Stimulated activated CD4-positive, alpha-beta T cell treated with anti-CD3 and anti-CD28 coated beads, Interleukin-1b, Interleukin-23, amount 100 ng/mL, for 48 hours (primary cell): ENCODE data around the gene PRDM10.
"Not testable (repeated sequence)": the region's sequence is repeated elsewhere in the genome, so short reads cannot be mapped to it uniquely, and the experiment has no call there.

Experiments
- DNase-seq: peaks from one replicate; pipeline ENCODE4 v3.0.0-alpha.2; 2020

PRDM10 gene

GRCh38 chr11:130002352-130002845 is at the start of gene PRDM10:
PRDM10 (minus strand) TSS chr11:130002835; CDS start chr11:129960964, 41,871 bp downstream.
- DNase-seq, result peak; percentile 90

DNA sequence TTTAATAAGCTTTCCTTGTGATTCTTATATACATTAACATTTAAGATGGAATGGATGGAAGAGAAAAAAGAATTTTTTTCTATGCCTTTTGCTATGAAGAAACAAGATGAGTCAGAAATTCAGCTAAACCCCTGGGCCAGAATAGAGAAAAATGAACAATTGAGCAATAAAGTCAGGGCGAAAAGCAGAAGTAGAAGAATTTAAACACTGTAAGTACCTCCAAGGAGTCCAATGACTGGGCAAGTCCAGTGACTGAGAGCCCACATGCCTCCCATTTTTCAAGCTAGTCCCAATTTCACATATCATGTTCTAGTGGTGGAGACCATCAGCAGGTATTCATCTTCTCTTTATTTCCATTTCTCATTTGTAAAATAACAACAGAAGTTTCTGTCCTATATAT is 48.4 kb upstream of the PRDM10 start:
- no peak for DNase-seq

- no peak for DNase-seq
Measured at GRCh38 chr11:130050257-130050656, 47.6 kb upstream of the PRDM10 start.

- DNase-seq, result no peak
Measured at GRCh38 chr11:130049328-130049771, 46.7 kb upstream of the PRDM10 start.

- no peak for DNase-seq
Measured at GRCh38 chr11:130047141-130047540, 44.5 kb upstream of the PRDM10 start.

DNA sequence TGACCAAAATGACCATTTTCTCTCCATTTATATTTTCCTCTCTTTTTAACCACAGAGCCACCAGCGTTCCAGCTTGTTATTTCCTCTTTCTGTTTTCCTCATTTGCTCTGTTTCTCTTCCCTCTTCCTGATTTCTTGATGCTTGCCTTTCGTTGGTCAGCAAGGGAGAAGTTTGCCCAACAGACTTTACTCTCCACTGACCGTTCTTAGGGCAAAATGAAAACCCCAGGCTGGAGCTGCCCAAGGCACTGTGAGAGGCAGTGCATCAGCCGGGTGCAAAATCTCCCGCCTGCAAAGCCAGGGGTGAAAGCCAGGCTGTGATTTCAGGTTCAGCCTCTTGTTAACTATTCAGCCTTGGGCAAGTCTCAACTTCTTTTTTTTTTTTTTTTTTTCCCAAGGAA is 40.9 kb upstream of the PRDM10 start:
- no peak for DNase-seq

GRCh38 chr11:130042093-130042591 is 39.5 kb upstream of the PRDM10 start:
- no peak for DNase-seq

DNA sequence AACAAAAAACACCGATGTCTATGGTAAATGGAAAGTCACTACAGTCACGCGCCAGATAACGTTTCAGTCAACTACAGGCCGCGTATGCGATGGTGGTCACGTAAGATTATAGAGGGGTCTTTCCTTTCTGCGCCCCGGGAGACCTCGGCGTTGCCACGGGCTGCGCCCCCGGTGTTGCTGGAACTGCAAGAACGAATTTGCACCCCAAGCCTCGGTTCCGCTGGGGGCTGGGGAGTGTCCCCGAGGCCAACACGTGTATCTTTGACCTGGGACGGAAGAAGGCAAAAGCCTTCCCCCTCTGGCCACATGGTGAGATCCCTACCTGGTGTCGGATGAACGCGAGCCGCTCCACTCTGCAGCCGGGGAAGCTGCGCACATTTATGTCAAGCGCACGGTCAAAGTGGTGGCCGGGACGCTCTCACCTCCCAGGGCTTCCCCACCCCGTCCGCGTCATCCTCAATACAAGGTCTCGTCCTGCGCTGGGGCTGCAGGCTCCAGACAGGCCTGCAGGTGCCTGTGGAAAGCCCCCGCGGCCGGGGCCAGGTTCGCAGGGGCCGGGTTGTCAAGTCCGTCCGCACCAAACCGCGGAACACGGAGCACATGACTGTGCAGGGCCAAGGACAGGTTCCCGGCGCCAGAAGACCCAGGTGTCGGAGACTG is 37.8 kb upstream of the PRDM10 start:
- no peak for DNase-seq

GRCh38 chr11:130037881-130038585 is 35.4 kb upstream of the PRDM10 start:
- DNase-seq, result no peak

- no peak for DNase-seq
Measured at GRCh38 chr11:130037058-130037457, 34.4 kb upstream of the PRDM10 start.

DNA sequence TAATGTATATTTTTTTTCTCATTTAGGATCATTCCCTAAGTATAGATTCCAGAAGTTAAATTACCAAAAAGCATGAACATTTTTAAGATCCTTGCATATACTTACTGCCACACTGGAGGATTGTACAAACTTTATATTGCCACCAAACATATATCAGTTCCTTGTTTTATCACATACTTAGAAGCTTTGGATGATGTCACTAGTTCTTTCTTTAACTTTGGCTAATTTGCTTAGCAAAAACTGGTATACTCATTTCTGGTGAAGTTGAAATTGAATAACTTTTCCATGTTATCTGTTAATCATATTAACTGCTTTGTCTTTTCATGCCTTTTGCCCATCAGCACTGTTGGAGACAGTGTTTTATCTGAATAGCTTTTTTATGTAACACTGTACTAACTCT is 31.6 kb upstream of the PRDM10 start:
- DNase-seq, result no peak

GRCh38 chr11:130032931-130033330 is 30.3 kb upstream of the PRDM10 start:
- DNase-seq, result no peak

DNA sequence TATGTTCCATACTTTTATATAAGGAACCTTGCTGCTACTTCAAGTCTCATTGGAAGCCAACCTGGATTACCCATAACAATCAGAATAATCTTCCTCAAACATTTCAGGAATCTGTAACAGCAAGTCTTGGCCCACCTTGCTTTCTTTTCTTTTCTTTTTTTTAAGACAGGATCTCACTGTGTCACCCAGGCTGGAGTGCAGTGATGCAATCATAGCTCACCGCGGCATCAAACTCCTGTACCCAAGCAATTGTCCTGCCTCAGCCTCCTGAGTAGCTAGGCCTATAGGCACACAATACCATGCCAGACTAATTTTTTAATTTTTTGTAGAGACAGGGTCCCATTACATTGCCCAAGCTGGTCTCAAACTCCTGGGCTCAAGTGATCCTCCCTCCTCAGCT is 29.3 kb upstream of the PRDM10 start:
- no peak for DNase-seq

- no peak for DNase-seq
Measured at GRCh38 chr11:130031056-130031455, 28.4 kb upstream of the PRDM10 start.

- DNase-seq, result no peak
Measured at GRCh38 chr11:130029137-130029536, 26.5 kb upstream of the PRDM10 start.

DNA sequence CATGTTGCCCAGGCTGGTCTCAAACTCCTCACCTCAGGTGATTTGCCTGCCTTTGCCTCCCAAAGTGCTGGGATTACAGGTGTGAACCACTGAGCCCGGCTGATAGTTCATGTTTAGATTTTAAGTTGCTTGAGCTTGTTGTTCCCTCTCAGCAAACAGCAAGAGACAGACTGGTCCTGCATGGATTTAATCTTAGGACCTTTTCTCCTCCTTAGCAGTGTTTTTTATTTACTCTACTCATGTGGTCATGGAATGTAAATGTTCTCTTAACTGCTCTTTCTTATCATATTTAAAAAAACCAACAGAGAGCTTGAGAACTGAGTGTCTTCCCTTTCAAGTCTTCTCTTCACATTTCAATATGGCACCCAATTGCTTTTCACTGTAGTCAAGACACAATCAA is 22.7 kb upstream of the PRDM10 start:
- no peak for DNase-seq

- DNase-seq, result no peak
Measured at GRCh38 chr11:130024361-130024760, 21.7 kb upstream of the PRDM10 start.

DNA sequence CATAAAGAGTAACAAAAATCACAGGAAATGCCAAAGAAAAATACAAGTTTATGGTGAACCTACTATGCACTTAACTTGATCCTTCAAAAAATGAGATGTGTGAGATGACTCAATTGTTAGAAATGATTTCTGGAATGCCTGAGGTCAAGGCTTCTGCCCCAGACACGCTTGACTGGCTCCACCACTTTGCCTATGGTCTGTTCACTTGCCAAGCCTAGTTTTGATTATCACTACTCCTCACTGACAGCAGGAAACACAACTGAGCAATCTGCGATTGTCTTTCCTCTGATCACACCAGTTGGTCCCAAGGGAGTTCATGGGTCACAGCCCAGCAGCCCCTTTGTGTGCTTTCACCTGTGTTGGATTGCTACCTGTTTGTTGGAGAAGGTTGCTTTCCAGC is 20.6 kb upstream of the PRDM10 start:
- DNase-seq, result no peak

DNA sequence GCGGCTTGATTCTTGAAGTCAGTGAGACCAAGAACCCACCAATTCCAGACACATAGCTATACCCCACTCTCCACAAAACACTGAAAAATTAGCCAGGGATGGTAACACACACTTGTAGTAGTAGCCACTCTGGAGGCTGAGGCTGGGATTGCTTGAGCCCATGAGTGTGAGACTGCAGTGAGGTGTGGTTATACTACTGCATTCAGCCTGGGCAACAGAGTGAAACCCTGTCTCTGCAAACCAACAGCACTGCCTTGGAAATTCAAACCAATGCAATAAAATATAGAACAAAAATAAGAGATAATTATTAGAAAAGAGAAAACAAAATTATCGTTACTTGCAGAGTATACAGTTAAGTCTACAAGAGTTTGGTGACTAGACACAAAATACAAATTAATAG is 20.2 kb upstream of the PRDM10 start:
- no peak for DNase-seq

DNA sequence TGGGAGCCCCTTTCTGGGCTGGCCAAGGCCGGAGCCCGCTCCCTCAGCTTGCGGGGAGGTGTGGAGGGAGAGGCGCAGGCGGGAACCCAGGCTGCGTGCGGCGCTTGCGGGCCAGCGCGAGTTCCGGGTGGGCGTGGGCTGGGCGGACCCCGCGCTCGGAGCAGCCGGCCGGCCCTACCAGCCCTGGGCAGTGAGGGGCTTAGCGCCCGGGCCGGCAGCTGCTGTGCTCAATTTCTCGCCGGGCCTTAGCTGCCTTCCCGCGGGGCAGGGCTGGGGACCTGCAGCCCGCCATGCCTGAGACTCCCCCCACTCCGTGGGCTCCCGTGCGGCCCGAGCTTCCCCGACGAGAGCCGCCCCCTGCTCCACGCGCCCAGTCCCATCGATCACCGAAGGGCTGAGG is 19.0 kb upstream of the PRDM10 start:
- not testable (repeated sequence) for DNase-seq

DNA sequence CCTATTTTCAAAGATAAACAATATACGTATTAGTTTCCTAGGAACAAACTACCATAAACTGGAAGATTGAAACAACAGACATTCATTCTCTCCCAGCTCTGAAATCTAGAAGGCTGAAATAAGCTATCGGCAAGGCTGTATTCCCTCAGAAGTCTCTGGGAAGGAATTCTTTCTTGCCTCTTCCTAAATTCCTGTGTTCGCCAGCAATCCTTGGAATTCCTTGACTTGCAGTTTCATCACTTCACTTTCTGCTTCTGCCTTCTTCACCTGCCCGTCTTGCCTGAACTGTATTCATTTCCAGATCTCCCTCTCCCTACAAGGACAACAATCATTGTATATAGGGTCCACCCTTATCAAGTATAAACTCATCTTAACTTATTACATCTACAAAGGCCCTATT is 17.7 kb upstream of the PRDM10 start:
- no peak for DNase-seq

DNA sequence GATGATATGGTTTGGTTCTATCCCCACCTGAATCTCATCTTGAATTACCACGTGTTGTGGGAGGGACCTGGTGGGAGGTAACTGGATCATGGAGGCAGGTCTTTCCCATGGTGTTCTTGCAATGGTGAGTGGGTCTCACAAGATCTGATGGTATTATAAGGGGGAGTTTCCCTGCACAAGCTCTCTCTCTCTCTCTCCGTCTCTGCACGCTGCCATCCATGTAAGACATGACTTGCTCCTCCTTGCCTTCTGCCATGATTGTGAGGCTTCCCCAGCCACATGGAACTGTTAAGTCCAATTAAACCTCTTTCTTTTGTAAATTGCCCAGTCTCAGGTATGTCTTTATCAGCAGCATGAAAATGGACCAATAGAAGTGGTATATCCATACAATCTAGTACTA is 13.2 kb upstream of the PRDM10 start:
- not testable (repeated sequence) for DNase-seq

GRCh38 chr11:130008326-130008725 is 5.7 kb upstream of the PRDM10 start:
- no peak for DNase-seq

GRCh38 chr11:130006929-130007328 is 4.3 kb upstream of the PRDM10 start:
- no peak for DNase-seq

DNA sequence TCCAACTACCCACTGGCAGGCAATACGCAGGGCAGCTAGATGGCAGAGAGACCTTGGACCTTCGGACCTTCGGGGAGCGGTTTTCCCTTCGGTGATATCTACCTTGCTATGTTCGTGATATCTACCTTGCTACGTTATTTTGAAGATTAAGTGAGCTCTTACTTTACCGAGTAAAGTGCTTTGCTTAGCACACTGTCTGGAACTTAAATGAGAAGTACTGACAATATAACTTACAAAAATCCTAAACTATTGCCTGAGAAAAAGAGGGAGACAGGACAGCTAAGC is 1.0 kb upstream of the PRDM10 start:
- no peak for DNase-seq
